NCI-H146 treated with DMSO at 0.1 percent for 48 hours (cell line): ENCODE results near the gene ODF2L.

Experiments
- DNase-seq: peaks from one replicate; lab custom pipeline; 2025; ENCODE audit not compliant: unreplicated experiment; lab: John Stamatoyannopoulos, UW

The ODF2L gene

GRCh38 chr1:86324130-86324822 lies 71.8 kb downstream of the ODF2L start:
- no peak for DNase-seq

- no peak for DNase-seq
Measured at GRCh38 chr1:86322241-86322640, 73.9 kb downstream of the ODF2L start.

GRCh38 chr1:86318436-86318835 lies 77.7 kb downstream of the ODF2L start:
- no peak for DNase-seq

- no peak for DNase-seq
Measured at GRCh38 chr1:86317926-86318325, 78.2 kb downstream of the ODF2L start.

- no peak for DNase-seq
Measured at GRCh38 chr1:86305731-86306130, 90.4 kb downstream of the ODF2L start.

- DNase-seq = no peak
Measured at GRCh38 chr1:86303041-86303690, 93.0 kb downstream of the ODF2L start.
